Stimulated activated CD4-positive, alpha-beta T cell treated with anti-CD3 and anti-CD28 coated beads, Interleukin-1b, Interleukin-23, amount 100 ng/mL, for 48 hours (primary cell): ENCODE results near the gene CYP19A1.

Experiments
- DNase-seq: peaks from one replicate; pipeline ENCODE4 v3.0.0-alpha.2; 2020

Gene CYP19A1

DNA sequence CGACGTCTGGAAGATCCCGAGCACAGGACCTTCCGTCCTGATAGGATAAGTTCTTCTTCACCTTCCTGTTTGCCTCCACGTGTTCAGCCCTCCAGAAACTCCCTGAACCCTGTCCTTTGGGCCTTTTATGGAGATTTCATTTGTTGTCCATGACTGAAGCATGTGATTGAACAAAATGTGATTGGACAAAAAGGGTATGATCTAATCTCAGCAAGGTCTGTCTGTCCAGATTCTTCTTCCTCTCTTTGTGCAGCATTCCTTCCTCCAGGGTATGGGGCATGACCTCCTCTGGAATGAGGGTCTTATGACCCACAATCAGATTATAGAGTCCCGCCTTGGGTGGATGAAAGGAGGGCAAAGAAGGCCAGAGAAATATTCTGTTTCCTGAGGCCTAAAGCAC is at the start of gene CYP19A1:
TSS of gene CYP19A1 (minus strand) at position 101 of the 400 bp plus-strand sequence. CDS start 95,684 bp downstream, outside the sequence.
- no peak for DNase-seq

- no peak for DNase-seq
Measured at GRCh38 chr15:51387699-51388041, 49.3 kb upstream of the CYP19A1 start.

GRCh38 chr15:51386960-51387698 is 48.7 kb upstream of the CYP19A1 start:
- no peak for DNase-seq

DNA sequence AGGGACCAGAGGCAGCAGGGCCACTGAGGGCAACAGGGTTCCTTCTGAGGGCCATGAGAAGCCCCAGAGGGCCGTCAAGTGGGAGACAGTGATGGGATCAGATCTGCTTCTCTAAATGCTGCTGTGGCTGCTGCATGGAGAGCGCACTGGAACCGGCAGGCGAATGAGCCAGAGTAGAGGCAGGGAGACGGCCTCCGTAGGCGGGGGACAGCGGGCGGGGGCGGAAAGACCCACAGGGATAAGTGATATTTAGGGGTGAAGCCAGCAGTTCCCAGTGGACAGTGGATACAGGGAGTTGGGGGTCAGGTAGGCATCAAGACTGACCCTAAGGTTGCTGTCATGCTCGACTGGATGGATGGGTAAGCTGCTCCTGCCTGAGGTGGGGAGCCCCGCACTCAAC is 48.1 kb upstream of the CYP19A1 start:
- DNase-seq = no peak

DNA sequence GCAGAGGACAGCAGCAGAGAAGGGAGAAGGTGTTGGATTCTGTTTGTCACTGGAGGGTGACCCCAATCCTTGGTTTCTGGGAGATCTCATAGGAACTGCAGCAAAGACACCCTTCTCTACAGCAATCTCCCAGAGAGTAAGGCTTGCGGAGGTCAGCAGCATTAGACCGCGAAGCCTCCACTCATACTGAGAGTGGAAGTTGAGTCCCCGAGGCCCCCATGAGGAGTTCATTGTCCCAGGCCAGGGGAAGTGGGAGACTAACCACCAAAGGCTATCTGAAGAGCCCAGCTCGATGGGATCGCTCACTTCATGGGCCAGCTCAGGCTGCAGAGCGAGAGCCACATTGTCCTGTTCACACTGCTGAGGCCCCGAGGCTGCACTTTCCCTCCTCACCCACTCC is 47.6 kb upstream of the CYP19A1 start:
- DNase-seq = no peak

DNA sequence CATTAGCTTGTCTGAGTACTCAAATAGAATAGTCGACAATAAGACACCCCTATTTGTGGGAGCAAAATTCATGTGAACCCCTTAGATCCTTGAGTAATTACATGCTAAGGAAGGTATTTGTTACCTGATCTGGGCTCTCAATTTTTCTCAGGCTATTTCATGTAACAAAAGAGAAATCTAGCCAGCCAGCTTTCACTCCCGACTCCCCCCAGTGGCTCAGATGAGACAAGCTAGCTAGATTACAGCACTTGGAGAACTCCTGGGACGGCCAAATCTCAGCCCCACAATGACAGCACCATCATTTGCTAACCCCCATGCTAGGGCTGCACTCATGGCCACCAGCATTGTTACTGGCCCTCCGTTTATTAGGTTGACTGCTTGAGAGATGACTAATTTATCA is 44.4 kb upstream of the CYP19A1 start:
- no peak for DNase-seq

- peak; percentile 23 for DNase-seq
Measured at GRCh38 chr15:51380999-51381806, 42.8 kb upstream of the CYP19A1 start.

DNA sequence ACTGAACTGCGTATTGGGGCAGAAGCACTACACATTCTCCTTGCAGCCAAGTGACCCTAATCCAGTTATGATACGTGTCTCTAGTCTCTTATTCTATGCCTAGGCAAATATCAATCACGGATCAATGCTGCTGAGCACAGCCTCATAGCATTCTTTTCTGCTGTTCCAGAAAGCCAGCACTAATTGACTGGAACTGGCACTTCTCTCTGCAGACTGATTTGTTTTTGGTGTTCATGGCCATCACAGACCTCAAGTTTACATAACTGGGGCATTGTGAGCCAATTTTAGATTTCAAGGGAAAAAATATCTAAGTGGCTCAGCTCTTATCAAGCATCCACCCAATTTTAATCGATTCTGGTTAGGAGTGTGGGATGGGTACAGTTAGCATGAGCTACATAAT is 41.0 kb upstream of the CYP19A1 start:
- no peak for DNase-seq

- DNase-seq = no peak
Measured at GRCh38 chr15:51378406-51378805, 40.0 kb upstream of the CYP19A1 start.

DNA sequence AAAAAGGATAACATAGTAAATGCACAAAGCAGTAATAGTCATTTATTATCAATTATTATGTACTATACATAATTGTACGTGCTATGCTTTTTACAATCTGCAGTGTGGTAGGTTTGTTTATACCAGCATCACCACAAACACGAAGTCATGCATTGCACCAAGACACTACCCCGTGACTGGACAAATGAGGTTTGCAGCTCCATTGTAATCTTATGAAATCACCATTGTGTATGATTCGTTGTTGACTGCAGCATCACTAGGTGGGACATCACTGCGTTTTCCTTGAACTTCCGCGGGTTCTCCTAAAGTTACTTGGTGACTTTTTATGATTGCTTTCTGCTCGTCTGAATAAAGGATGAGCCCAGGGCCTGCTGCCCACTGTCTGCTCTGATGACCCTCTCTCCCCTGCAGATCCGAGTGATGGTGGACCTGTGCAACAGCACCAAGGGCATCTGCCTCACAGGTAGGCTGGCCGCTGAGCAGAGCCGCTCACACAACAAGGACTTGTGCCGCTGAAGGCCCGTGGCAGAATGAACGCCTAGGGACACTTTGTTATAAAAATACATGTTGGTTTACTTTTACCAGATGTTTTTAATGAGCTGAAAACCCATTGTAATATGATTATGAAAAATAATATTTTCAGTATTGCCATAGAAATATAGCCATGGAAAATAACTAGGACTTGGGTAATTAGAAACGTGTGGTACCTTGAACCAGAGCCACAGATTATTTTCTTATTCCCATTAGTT is 38.8 kb upstream of the CYP19A1 start:
- no peak for DNase-seq

DNA sequence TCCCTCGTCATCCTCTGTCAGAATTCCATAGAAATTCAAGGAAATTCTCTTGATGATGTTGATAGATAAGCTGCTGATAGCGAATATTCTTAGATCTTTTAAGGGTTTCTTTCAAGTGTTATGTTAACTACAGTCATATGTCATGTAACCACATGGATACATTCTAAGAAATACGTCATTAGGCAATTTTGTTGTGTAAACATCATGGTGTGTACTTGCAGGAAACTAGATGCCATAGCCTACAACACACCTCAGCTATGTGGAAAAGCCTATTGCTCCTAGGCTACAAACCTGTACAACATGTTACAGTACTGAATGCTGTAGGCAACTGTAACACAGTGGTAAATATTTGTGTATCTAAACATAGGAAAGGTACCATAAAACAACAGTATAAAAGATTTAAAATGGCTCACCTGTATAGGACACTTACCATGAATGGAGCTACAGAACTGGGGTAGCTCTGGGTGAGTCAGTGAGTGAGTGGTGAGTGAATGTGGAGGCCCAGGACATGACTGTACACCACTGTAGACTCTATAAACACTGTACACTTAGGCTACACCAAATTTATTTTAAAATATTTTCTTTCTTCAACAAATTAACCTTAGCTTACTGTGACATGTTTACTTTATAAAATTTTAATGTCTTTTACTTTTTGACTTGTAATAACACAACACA is 37.7 kb upstream of the CYP19A1 start:
- DNase-seq = no peak

GRCh38 chr15:51374131-51374530 is 35.7 kb upstream of the CYP19A1 start:
- no peak for DNase-seq

DNA sequence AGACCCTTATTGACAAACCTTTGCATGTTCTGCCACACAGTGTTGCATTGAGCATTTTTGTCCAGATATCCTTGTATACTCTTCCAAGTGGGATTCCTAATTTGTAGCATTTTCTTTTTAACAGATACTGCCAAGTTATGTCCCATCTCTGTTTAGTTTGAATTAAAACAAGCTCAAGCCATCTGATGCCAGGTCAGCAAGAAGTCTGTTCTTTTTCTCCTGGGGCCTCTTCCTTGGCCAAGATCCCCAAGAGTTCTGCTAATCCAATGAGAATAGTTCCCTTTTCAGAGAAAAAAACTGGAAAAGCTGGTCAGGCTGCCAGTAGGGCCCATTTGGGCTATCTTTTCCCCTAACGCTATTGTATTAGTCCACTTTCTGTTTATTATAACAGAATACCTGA is 32.9 kb upstream of the CYP19A1 start:
- no peak for DNase-seq

DNA sequence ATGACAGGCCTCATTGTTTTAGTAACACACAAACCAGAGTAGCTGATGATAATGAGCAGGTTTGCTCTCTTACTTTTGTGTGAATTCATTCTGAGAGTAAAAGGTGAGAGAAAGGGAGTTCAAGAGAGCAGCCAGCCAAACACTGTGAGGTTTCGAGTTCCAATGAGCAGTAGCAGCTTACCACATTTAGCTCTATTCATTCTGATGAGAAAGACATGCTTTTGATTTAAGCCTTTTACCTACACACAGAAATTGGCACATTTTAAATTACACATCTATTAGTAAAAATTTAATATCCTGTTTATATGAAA is 31.0 kb upstream of the CYP19A1 start:
- DNase-seq = no peak

- DNase-seq = no peak
Measured at GRCh38 chr15:51368751-51369450, 30.5 kb upstream of the CYP19A1 start.

DNA sequence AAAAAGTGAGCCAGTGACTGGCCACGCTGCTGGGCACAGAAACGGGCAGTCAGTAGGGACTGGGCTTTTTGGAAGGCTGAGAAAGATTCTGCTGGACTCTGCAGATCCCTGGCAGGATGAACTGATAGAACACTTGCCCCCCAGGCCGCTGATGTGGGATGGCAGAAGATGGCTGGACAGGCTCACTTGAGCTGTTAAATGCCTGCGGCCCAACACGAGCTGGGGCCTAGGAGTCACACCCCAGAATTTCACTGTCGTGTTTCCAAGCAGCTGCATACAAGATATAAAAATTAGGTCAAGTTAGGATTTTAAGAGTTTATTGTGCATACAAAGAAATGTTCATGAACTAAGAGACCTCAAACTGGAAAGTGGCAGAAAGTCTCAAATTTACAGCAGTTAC is 29.9 kb upstream of the CYP19A1 start:
- no peak for DNase-seq

GRCh38 chr15:51367322-51367976 is 29.1 kb upstream of the CYP19A1 start:
- DNase-seq = no peak

DNA sequence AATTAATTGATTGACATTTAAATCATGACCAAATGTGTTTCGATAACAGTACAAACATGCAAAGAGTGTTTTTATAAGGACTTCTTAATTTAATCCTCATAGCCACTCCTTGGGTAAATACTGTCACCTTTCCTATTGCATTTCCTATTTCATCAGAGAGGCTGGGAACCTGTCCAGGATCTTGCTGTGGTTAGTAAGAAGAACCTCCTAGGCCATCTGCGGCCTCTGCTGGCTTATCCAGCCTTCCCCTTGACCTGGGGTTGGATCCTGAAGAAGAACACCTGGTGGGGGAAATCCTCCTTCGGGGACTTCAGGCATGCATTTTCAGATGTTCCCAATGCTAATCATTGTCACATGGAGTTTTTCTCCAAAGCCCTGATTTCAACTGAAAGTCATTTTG is 28.5 kb upstream of the CYP19A1 start:
- DNase-seq = no peak

- no peak for DNase-seq
Measured at GRCh38 chr15:51366071-51366470, 27.7 kb upstream of the CYP19A1 start.

DNA sequence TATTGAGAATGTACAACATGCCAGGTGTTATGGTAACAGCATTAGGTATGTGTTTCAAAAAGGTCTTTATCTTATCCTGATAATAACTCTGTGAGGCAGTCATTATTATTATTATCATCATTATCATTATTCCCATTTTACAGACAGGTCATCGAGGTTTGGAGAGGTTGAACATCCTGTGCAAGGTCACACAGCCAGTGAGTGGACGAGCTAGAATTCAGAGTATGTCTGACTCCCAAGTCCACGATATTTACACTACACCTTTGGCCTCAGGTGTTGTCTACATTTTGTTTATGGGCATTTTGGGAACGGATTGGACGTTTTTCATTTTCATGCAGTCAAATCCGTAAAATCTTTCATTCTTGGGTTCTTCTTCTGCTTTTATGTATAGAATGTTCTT is 27.0 kb upstream of the CYP19A1 start:
- DNase-seq = no peak

- no peak for DNase-seq
Measured at GRCh38 chr15:51363383-51363782, 25.0 kb upstream of the CYP19A1 start.

GRCh38 chr15:51359981-51360380 is 21.6 kb upstream of the CYP19A1 start:
- DNase-seq = no peak
